K562 treated with DMSO at 1 percent for 48 hours (cell line): ENCODE results near the gene MAP1B. TPM values are rescaled to one million over a fixed set of nuclear protein-coding genes. Genes with fewer than 3 reads are reported as not detected.

Experiments
- total RNA-seq: library from RNA; unstranded; fragments of 300-600 nt; gene quantifications from 2 replicates; pipeline ENCODE4 v1.2.3, GENCODE V29; 2022; ENCODE audit warnings: low replicate concordance; ENCODE audit errors: extremely low read depth

MAP1B gene
- total RNA-seq = not detected in 2 replicates

GRCh38 chr5:72107131-72107900 is at the start of gene MAP1B:
Gene MAP1B, plus strand, starts transcription at chr5:72107475. Its CDS starts 57 bp downstream, at chr5:72107532.

Other genes starting within 250 kb of the MAP1B start
- gene MRPS27, start 212.8 kb downstream of the MAP1B start, total RNA-seq = not detected in 2 replicates
- gene PTCD2, start 212.9 kb downstream of the MAP1B start, total RNA-seq = not detected in 2 replicates